Testis (tissue), 3 donors: ENCODE data around the gene HOXA13. TPM values are rescaled to one million over a fixed set of nuclear protein-coding genes. Genes with fewer than 3 reads are reported as not detected.

ENCODE experiments used
- DNase-seq: peaks from one replicate; pipeline ENCODE4 v3.0.0-alpha.2; 2019
- H3K27ac ChIP-seq, 2 donors: fragments of 200-600 bp; sonication (generic); one replicate each; pipeline ENCODE4 v1.5.1; 2019
- H3K27me3 ChIP-seq: fragments of 200-600 bp; sonication (generic); one replicate; pipeline ENCODE4 v1.5.1; 2019
- H3K36me3 ChIP-seq: fragments of 200-600 bp; sonication (generic); one replicate; pipeline ENCODE4 v1.5.1; 2017; ENCODE audit warnings: low read depth; ENCODE audit errors: missing control alignments
- H3K4me1 ChIP-seq: fragments of 200-600 bp; sonication (generic); one replicate; pipeline ENCODE4 v1.5.1; 2019
- H3K4me3 ChIP-seq, 2 donors: fragments of 200-600 bp; sonication (generic); one replicate each; pipeline ENCODE4 v1.5.1; 2017 to 2019
- H3K9me3 ChIP-seq: fragments of 200-600 bp; sonication (generic); one replicate; pipeline ENCODE4 v1.5.1; 2017
- POLR2A ChIP-seq: fragments of 450-650 bp; IDR thresholded peaks from one replicate; pipeline ENCODE4 v1.6.1; 2017; ENCODE audit warnings: antibody characterized with exemption, mild to moderate bottlenecking, moderate library complexity
- WGBS, 2 donors: methylation state at CpG; one replicate each; pipeline ENCODE4 v1.1.5; 2018; 5-methylcytosine and 5-hydroxymethylcytosine counted together
- intact Hi-C: fragments of 100-400 bp; cut with DNase I; formaldehyde crosslinking; loops from one replicate; pipeline ENCODE4 v1.15.1; 2023; ENCODE audit warnings: low total_unique reads
- polyA plus RNA-seq: library from polyadenylated mRNA; stranded (reverse); fragments of 350-450 nt; fragmentation: Illumina TruSeq; extraction: RNeasy Lipid Tissue Mini Kit (QIAGEN cat#74804); gene quantifications from one replicate; pipeline ENCODE4 v1.2.3, GENCODE V29; 2014; ENCODE audit warnings: low read depth, low replicate concordance; ENCODE audit not compliant: insufficient read depth
- total RNA-seq, 2 donors: library from RNA; depleted of rRNA; stranded (reverse); fragments of >200 nt; gene quantifications; one replicate each; pipeline ENCODE4 v1.2.3, GENCODE V29; 2016
- TF ChIP-seq, protein P1 (sequence below), 3 experiments: fragments of 450-650 bp in 2 of 3; fragments of 200-600 bp in 1 of 3; sonication (generic) in 1 of 3; IDR thresholded peaks; one replicate each; pipeline ENCODE4 v1.5.1; 2016 to 2019; ENCODE audit warnings: antibody characterized with exemption in 3 of 3, mild to moderate bottlenecking in 2 of 3, moderate library complexity in 1 of 3

Gene HOXA13
- total and polyA plus RNA-seq, 3 donors from 2014 or later = 0.30 TPM; not detected in 2

DNA sequence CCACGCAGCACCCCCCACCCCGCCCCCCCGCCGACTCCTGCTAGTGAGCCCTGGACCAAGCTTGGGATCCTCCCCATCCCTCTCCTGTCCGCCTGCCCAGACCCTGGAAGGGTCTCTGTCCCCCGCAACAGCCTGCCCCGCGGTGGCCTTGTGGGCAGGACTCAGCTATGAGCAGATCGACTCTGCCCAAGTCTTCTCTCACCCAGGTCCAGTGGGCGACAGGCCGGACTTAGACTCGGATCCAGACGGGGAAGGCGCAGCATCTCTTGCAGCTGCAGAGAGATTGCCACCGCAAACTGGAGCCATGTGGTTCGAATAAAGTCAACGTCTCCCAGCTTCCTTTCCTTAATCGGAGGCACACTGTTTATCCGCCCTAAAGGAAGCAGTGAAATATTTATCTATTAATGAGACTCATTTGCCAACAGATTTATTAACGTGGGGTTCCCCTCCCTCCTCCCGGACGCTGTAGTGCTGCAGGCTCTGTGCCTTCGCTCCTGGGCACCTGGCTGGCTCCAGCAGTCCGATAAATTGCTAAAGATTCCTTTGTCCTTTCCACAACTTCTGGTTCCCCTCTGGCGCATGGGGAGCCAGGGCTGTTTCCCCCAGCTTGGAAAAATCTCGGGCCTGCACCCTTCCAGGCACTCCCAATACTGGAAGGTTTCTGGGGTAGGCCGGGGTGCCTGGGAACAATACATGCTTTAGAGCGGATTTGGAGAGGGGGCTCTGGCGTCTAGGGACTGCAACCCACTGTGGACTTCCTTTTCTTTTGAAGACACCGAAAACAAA lies 42.8 kb downstream of the HOXA13 start:
- WGBS, 2 donors = 8 to 14% methylated on average over 19 to 23 of the region's 30 CpGs
- Histone ChIP-seq H3K27me3 (peaks cover 14% of the 10 kb centered on the region), H3K4me1 (peaks cover 13% of the 10 kb centered on the region), H3K9me3 (no peaks in the 10 kb centered on the region), H3K4me3 (peak overlapping the region in 1 of 2 donors; percentile 32), H3K36me3 (no peaks in the 10 kb centered on the region), H3K27ac (no peak overlapping the region)
- TF ChIP-seq POLR2A = no peak
- TF ChIP-seq, protein P1, sequence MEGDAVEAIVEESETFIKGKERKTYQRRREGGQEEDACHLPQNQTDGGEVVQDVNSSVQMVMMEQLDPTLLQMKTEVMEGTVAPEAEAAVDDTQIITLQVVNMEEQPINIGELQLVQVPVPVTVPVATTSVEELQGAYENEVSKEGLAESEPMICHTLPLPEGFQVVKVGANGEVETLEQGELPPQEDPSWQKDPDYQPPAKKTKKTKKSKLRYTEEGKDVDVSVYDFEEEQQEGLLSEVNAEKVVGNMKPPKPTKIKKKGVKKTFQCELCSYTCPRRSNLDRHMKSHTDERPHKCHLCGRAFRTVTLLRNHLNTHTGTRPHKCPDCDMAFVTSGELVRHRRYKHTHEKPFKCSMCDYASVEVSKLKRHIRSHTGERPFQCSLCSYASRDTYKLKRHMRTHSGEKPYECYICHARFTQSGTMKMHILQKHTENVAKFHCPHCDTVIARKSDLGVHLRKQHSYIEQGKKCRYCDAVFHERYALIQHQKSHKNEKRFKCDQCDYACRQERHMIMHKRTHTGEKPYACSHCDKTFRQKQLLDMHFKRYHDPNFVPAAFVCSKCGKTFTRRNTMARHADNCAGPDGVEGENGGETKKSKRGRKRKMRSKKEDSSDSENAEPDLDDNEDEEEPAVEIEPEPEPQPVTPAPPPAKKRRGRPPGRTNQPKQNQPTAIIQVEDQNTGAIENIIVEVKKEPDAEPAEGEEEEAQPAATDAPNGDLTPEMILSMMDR (IDR thresholded peaks at IDR 0.05) = no peak
- intact Hi-C loops = no loop called here
- DNase-seq = peak; percentile 16

DNA sequence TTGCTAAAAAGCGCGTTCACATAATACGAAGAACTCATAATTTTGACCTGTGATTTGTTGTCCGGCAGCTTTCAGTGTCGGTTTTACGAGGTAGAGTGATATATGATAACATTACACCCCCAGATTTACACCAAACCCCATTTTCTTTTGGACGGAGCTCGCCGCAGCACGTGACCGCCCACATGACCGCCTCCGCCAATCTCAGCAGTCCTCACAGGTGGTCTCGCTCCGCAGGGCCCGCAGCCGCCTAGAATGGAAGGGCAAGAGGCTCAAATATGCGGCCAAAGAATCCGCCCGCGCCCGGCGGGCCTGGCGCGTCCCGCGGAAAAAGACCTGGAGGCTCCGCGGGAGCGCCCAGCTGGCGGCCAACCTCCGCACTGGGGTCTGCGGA lies 43.4 kb downstream of the HOXA13 start, which contains the start of gene HOXA7:
HOXA7 (minus strand) TSS at position 168 of the 391 bp plus-strand sequence; CDS start at position 38, 130 bp downstream.
- no peak for TF ChIP-seq POLR2A
- TF ChIP-seq, protein P1 (IDR thresholded peaks at IDR 0.05) = no peak
- peak; percentile 46 for DNase-seq
- peaks cover 12% of the 10 kb centered on the region for H3K4me1 ChIP-seq
- intact Hi-C loops = no loop called here
- 0 to 2% methylated on average over 11 to 33 of the region's 33 CpGs for WGBS, 2 donors
- peak within 1 kb of the TSS; percentile 21 to 32 for H3K4me3 ChIP-seq
- no peak within 1 kb of the TSS for H3K27ac ChIP-seq
- no peaks in the 10 kb centered on the region for H3K36me3 ChIP-seq
- peaks cover 14% of the 10 kb centered on the region for H3K27me3 ChIP-seq
- no peaks in the 10 kb centered on the region for H3K9me3 ChIP-seq

DNA sequence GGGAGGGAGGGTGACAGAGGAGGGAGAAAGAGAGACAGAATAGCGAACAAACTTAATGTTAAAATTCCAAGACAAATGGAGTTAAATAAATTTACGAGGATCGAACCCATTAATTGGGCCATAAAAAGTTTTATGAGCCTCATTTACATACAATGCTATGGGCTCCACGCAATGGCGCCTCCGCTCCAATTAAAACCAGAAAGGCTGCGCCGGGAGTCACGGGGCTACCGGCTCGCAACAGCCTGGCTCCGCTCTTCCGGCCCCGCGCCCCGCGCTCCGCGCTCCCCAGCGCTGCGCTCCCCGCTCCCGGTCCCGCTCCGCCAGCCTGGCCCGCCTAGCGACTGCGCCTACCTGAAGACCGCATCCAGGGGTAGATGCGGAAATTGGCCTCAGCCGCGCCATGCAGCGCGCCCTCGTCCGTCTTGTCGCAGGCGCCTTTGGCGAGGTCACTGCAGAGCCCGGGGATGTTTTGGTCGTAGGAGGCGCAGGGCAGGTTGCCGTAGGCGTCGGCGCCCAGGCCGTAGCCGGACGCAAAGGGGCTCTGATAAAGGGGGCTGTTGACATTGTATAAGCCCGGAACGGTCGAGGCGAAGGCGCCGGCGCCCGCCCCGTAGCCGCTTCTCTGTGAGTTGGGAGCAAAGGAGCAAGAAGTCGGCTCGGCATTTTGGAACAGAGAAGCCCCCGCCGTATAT lies 43.9 kb downstream of the HOXA13 start:
- peaks cover 7% of the 10 kb centered on the region for H3K4me1 ChIP-seq
- 3 to 4% methylated on average over 43 to 63 of the region's 63 CpGs for WGBS, 2 donors
- no peak overlapping the region for H3K27ac ChIP-seq
- TF ChIP-seq, protein P1 (IDR thresholded peaks at IDR 0.05) = no peak
- TF ChIP-seq POLR2A = no peak
- H3K9me3 ChIP-seq = no peaks in the 10 kb centered on the region
- H3K27me3 ChIP-seq = peaks cover 14% of the 10 kb centered on the region
- peak overlapping the region; percentile 21 to 32 for H3K4me3 ChIP-seq
- H3K36me3 ChIP-seq = no peaks in the 10 kb centered on the region
- peak; percentile 20 for DNase-seq
- intact Hi-C loops = no loop called here

DNA sequence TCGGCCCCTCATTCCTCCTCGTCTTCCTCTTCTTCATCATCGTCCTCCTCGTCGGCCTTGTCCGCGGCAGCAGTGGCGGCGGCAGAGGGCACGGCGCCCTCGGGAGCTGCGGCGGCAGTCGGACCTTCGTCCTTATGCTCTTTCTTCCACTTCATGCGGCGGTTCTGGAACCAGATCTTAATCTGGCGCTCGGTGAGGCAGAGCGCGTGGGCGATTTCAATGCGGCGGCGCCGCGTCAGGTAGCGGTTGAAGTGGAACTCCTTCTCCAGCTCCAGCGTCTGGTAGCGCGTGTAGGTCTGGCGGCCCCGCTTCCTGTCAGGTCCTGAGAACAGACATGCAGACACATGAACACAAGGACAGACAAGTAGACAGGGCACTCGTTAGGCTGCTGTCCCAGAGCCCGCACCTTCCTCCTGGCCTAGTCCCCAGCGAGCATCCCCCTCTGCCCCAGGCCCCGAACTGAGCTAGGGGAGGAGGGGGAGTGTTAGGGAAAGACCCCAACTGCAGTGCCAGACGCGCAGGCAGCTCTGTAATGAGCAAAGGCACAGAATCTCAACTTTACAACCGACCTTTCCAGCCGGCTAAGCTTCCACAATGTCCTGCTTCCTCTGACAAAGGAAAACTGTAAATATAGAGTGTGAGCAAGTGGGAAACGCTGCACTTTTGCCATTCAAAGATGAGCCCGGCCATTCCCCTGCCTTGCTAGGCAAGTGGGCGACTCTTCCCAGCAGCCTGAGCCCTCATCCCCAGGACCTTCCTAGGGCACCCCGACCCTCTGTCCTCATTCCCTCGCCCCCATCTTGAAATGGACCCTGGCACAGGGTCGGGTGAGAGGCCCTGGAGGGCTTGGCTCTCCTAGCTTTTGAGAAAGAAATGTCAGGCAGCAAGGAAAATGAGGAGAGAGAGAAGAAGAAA lies 44.7 kb downstream of the HOXA13 start:
- peaks cover 14% of the 10 kb centered on the region for H3K27me3 ChIP-seq
- no peak overlapping the region for H3K4me3 ChIP-seq
- H3K9me3 ChIP-seq = no peaks in the 10 kb centered on the region
- no peak overlapping the region for H3K27ac ChIP-seq
- 5 to 12% methylated on average over 45 to 48 of the region's 48 CpGs for WGBS, 2 donors
- peaks cover 7% of the 10 kb centered on the region for H3K4me1 ChIP-seq
- no peaks in the 10 kb centered on the region for H3K36me3 ChIP-seq
- DNase-seq = peak; percentile 10
- intact Hi-C loops = no loop called here
- TF ChIP-seq, protein P1 (IDR thresholded peaks at IDR 0.05) = no peak
- no peak for TF ChIP-seq POLR2A
